HG03354 (cell line): ENCODE data around the gene NCAM2.

Source experiments
- ATAC-seq: cut with Tn5 transposase; IDR thresholded peaks from one replicate; pipeline ENCODE4 v1.9.1; 2021; ENCODE audit warnings: mild to moderate bottlenecking; ENCODE audit not compliant: unreplicated experiment, poor library complexity, severe bottlenecking

NCAM2 gene

DNA sequence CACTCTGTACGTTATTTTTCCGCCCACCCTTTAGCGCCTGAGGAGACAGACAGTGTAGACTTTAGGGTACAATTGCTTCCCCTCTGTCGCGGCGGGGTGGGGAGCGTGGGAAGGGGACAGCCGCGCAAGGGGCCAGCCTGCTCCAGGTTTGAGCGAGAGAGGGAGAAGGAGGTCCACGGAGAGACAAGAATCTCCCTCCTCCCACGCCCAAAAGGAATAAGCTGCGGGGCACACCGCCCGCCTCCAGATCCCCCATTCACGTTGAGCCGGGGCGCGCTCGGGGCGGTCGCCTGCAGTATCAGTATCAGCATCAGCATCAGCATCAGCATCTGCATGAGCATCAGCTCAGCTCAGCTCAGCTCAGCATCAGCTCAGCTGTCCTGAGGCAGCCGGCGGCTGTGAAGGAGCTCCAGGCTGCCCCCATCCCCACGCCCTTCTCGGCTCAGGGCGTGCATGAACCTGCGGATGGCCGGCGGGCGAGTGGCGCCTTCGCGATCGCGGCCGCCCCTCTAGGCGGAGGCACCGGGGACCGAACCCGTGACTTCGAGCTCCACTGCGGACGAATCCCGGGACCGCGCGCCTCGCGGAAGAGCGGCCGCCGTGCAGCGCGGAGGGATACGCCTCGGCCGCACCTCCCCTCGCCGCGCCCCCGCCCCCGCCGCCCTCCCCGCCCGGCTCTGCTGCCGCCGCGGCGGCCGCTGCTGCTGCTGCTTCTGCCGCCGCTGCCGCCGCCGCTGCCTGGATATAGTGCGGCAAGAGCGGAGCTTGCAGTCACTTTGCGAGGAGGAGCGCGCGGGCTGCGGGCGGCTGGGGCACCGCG is at the start of gene NCAM2:
Gene NCAM2, plus strand, starts transcription at position 774 of the 820 bp plus-strand sequence.
- ATAC-seq, result peak; percentile 55

DNA sequence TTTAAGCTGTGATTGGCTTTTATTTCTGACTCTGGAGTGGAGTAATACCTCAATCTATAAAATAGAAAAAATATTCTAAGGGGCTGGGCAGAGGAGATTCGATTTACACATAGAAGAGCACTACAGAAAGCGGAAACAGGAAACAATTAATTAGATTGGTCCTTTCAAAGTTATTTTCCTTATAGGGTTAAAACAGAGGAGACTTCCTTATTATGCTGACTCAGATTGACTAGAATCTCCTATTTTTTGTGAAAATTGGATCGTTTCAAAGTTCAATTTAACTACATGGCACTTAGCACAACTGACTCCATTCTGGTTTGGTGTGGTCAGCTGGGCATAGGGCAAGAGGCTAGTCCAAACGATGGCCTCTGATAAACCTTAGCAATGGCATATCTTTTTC is 48.3 kb upstream of the NCAM2 start:
- no peak for ATAC-seq

DNA sequence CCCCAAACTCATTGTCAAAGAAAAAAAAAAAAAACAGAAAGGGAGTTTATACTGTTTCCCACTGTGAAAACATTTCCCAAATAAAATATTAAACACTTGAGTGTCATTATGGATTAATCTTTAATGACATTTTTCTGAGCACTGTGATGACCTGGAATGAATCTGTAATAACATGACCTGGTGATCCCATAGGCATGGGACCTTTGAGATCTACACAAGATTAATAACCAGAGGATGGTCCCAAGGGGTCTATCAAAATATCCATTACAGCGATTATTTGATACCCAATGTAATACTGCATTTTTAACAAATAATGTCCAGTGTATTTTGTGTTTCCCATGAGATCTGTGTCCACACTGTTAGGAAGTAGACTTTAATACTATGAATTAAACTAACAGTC is 32.4 kb upstream of the NCAM2 start:
- no peak for ATAC-seq

DNA sequence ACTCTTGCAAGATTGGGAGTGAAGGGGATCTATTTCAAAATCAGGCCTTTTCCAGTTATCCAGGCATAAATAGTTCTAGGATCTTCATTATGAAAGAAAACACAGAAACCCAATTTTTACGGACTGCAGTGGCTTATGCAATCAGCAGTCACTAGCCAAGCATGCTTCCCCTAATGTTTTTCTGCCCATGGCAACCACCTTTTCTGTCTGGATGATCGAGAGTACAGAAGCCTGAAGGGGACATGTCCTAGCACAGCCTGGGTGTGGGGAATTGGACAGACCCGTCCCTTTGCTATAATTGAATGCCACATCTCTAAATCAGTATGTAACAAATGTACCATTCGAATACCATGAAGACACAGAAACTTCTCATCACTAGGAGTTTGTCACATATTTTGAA is 29.8 kb upstream of the NCAM2 start:
- no peak for ATAC-seq

DNA sequence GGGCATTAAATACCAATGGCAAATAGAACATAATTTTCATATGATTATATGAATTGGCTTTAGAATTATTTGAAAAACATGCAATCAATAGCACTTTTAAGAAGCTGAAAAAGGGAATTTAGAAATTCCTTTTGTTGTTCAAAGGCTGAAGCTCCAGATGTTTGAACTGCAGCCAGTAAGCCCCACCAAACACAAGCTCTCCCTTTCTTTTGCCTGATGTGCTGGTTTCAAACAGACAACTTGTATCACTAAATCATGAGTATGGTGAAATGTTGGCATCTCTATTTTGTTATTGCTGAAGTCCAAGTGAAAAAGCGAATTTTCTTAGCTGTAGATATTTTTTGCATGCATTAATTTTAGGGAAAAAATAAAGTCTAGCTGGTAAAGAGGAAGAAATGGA is 27.5 kb upstream of the NCAM2 start:
- ATAC-seq, result no peak

DNA sequence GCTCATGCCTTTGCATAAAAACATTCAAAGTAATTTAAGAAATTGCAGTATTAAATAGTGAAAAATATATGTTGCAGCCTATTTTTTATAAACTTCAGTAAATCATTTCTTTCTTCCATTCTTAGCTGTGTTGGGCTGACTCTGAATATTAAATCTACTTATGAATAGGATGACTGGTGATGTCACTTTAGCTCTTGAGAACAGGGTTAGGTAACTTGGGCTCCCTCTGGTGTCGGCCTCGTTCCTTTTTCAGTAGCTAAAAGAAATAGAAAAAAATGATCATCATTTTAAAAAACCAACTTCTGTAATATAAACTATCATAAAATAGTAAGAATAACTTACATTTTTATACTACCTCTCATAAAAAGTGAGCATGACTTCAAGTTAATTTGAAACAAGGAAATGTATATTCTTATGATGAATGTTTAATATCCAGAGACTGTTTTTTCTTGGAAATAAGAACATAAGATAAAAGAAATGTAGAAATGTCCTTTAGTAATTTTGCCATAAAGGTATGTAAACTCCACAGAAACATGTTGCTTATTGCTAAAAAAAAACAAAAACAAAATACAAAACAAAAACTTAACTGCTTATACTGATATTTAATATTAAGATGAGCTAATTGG is 26.8 kb upstream of the NCAM2 start:
- peak; percentile 70 for ATAC-seq

DNA sequence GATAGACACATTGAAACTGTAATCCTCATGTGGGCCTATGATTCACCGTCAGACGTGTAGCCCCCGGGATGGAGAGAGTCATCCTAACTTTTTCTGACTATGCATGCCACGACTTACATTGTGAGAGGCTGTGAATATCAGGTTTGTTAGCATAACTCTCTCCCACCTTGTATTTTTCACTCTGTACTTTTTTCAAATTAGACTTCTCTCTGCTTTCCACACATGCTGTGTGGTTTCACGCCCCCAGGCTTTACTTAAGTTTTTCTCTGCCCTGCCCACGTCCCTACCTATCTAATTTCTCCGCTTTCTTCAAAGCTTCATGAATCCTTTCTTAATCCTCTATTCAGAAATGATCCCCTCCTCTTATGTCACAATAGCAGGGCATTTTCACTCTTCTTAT is 3.4 kb upstream of the NCAM2 start:
- no peak for ATAC-seq

DNA sequence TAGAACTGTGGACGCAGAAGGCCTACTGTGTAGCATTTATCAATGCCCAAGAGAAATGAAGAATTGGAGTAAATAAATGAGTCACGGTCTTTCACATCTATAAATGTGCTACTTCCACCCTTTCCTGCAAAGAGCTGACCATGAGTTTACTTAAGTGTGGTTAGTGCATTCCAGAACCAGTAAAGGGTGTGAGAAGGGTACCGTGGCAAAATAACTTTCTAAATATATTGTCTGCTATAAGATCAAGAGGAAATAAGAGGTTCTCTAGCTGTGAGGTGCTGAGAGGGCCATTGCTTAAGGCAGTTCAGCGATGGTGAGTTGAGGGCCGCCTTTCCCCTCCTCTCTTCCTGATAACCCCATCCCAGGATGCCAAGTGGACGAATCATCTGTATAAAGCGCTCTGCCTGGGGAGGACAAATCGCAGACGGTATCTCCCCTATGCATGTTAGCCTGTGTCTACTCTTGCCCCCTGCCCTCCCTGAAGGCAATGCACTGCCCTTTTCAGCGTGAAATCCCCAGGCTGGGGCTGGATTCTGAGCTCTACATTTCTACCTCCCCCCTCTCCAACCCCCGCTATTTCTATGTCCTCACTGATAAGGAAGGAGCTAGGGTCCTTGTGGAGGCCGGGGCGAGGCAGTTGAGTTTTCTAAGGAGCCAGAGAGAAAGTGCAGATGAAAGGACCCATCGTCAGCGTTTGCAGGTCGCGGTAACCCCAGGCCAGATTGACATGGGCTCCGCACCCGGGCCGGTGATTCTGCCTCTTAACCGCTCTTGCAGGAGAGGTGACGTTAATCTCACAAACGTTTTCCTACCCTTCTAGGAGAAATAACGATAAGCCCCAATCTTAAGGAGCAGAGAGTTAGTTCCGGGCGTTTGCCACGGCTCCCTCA is 1.5 kb upstream of the NCAM2 start:
- no peak for ATAC-seq

DNA sequence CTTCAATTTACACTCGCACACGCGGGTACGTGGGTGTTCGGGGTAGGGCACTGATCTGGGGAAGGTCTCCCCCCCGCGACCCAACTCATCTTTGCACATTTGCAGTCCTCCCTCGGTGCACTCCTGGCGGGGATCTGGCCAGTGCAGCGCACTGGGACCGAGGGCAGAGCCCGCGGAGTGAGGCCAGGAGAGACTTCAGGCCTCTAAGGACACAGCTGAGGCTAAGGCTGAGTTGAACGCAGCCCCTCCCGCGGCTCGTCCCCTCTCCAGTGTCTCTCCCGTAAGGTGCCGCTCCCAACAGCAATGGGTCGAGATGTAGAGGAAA is 936 bp upstream of the NCAM2 start:
- ATAC-seq, result peak; percentile 0

DNA sequence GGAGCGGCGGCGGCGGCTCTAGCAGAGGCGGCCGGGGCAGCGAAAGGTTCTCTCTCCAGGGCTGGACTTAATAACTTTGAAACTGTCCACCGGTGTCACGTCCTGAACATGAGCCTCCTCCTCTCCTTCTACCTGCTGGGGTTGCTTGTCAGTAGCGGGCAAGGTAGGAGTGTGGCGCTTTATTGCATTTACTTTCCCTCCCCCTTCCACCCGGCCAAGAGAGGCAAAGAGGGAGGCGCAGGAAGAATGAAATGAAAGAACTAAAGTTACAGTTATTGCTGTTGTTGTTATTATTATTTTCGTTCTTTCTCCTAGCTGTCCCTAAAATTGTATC is 214 bp downstream of the NCAM2 start:
- ATAC-seq, result peak; percentile 27

DNA sequence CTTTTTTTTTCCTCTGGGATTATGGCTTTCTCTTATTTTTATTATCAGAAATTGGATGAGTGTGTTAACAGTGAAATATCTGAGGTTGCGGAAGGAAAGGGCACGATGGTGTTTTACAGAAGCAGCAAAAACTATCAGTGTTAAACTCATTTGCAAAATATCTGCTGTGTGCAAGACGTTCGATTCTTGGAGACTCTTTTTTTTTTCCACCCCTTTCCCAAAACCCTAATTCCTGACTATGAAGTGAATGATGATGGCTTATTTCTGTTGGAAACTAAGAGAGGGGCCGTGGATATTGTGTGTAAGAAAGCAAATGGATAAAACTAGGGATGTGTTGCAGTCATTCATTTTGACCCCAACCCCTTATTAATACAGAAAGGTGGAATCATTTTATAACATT is 677 bp downstream of the NCAM2 start:
- no peak for ATAC-seq

DNA sequence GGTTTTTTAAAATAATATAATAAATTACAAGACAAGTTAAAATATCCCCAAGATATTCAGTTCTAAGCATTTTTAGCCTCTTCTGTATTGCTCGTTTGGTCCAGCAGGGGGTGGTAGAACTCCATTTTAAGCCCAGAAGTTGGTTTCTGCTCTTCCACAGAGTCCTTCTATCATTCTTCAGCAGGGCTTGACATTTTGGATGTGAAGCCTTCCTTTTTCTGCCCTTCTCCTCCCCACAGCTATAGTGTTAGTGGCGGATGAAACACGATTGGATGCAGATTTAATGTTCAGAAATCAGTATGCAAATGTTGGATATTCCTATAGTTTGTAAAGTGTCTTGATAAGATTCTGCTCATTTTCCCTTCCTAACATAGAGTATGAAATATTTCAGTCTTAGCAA is 1.4 kb downstream of the NCAM2 start:
- ATAC-seq, result peak; percentile 40

DNA sequence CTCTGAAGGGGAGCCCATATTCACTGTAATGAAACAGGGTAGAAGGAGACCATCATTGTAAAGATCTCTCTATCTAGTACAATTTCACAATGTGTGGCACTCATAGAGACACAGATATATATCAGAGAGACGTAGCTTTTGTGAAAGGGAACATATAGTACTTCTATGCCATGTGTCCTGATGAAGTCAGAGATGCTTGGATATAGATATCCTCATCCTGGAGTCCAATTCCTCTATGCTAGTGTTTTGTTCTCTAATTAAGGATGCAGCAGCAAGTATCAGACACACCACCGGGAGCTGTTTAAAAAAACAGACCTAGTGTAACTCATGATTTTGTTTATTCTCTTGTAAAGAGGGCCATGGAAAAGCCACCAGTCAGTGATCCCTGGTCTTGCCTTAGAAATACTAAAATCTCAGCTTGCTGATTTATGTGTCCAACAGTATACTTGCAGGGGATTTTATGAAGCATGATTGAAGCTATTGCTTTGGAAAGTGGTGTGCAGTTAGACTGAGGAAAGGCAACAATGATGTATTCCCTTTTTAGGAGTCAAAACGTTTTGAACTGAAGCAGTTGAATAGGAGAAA is 2.5 kb downstream of the NCAM2 start:
- no peak for ATAC-seq

DNA sequence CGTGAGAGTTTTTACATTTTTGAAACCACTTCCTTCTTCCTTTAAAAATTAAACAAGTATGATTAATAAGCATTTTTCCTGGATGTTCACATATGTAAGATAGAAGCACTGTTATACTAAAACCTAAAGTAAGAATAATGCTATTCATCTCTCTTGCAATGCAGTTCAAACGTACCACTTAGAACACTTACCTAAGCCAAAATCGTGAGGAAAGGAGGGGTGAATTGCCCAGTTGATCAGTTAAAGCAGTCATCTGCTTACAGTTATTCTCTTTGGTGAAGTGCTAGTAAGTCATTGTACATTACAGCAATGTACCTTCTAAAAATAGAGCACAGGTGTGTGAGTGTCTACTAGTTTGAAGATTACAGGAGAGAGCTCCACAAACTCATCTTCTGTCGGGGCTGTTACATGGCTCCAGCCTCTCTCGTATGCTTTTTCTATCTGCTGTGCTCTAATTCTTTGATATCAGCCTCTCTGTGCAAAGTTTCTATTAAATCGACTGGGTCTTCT is 3.4 kb downstream of the NCAM2 start:
- no peak for ATAC-seq

DNA sequence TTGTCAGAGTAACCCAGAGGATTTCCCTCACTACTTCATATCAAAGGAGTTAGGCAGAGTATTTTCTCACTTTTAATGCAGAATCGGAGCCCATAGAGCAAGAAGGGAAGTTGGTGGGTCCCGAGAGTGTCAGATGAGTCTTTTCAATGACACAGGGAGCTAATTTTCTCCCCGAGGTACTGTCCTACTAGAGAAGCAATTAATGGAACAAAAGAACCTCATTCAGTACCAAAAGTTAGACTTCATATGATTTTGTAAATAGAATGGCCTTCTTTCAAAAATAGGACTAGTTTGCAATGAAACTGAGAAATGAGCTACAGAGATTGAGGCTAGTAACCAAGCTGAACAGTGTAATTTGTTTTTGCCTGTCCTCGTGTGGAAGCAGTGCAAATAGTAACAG is 3.9 kb downstream of the NCAM2 start:
- no peak for ATAC-seq

DNA sequence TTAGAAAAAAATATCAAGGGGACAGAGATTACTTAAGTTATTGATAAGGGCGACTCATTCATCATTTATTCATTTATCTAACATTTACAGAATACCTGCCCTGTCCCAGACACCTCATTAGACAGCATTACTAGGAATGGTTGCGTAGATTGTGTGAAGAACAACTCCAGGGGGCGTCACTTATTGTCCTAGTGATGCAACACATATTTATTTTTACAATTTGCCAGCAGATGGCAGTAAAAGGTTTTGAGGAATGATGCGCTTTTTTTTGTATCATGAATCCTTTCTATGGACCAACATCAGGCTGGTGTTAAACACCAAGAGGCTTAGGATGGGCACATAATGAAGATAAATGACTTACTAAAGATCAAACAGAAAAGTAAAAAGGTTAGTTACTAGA is 5.5 kb downstream of the NCAM2 start:
- ATAC-seq, result no peak

DNA sequence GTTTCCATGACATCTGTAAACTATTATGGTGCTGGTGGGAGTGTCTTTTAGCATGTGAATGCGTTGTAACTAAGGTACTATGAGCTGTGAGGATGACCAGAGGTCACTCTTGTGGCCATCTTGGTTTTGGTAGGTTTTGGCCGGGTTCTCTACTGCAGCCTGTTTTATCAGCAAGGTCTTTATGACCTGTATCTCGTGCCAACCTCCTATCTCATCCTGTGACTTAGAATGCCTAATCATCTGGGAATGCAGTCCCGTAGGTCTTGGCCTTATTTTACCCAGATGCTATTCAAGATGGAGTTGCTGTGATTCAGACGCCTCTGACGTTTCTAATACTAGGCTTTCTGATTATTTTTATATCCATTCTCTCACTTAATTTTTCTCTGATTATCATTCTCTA is 9.4 kb downstream of the NCAM2 start:
- ATAC-seq, result no peak

DNA sequence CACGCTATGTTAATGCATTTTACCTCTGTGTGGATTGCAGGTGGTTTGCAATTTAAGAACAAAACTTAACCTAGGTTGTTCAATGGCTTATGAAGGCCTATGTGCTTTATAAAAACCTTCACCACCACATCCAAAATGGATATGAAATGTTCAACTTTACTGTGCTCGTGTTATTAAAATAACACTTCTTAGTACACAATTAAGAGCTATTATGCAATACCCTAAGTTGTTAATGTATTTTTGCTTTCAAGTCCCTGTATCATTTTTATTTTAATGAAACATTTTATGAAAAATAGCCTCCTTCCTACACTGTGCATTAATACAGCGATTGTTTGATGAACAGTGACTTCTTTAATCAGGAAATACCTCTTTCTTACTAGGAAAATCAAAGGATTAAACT is 12.0 kb downstream of the NCAM2 start:
- no peak for ATAC-seq

DNA sequence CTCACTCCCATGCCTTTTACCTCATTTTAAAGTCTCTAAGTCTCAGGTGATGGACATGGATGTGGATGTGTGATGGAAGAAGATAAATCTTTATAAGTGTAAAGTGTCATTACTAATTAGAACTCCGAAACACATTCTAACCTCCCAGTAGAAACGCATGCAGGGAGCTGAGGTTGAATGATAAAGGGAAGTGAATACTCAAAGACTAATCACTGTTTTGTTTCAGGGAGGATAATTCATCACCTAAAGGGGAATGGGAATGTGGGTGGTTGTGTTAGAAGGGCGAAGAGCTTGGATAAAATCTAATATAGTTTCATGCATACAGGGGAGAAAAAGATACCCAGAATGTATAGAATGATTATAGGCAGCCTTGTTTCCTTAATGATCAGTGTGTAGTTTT is 12.5 kb downstream of the NCAM2 start:
- no peak for ATAC-seq

DNA sequence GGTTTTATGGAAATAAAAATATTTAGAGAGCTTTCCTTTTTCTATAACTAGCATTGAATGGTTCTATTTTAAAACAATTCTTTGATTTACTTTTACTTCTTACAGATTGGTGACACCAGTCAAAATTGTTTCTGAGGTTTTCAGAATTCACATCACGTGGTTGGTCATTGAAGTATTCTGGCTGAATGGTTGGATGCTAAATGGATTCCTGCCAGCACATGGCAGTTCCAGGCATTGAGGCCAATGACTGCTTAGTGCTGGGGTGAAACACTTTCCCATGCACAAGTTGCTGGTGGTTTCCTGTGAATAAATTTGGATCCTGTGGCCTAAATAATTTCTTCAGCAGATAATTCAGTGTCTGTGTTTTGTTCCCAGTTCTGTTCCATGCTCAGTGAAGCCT is 20.6 kb downstream of the NCAM2 start:
- no peak for ATAC-seq
